Measurements from ENCODE around the gene DDX24.

Gene DDX24

GRCh38 chr14:94043111-94043755 is 37.8 kb downstream of the DDX24 start:
- no peak for TF ChIP-seq ZBTB7A (IDR thresholded peaks at IDR 0.05; ENCODE audit: low read depth)
- TF ChIP-seq TEAD4 (IDR thresholded peaks at IDR 0.05): no peak
- TF ChIP-seq FOXM1 (IDR thresholded peaks at IDR 0.05; ENCODE audit: borderline replicate concordance, low read depth): no peak

GRCh38 chr14:94042433-94043091 is 38.4 kb downstream of the DDX24 start:
- no peak for TF ChIP-seq REST (IDR thresholded peaks at IDR 0.05; ENCODE audit: low read depth)
- TF ChIP-seq EGR1 (IDR thresholded peaks at IDR 0.05): no peak
- TF ChIP-seq EP300 (IDR thresholded peaks at IDR 0.05; ENCODE audit: borderline replicate concordance): no peak
- no peak for TF ChIP-seq ZBTB7A (IDR thresholded peaks at IDR 0.05; ENCODE audit: low read depth)
- TF ChIP-seq TCF12 (IDR thresholded peaks at IDR 0.05; ENCODE audit: low read depth): no peak
- no peak for TF ChIP-seq FOXM1 (IDR thresholded peaks at IDR 0.05; ENCODE audit: borderline replicate concordance, low read depth)
- no peak for TF ChIP-seq CEBPB (IDR thresholded peaks at IDR 0.05)
- no peak for TF ChIP-seq TAF1 (IDR thresholded peaks at IDR 0.05; ENCODE audit: low read depth)
- TF ChIP-seq NFIC (IDR thresholded peaks at IDR 0.05): no peak
- TF ChIP-seq RAD21 (IDR thresholded peaks at IDR 0.05; ENCODE audit: low read depth): no peak
- no peak for TF ChIP-seq MAX (IDR thresholded peaks at IDR 0.05)

- TF ChIP-seq FOXM1 (IDR thresholded peaks at IDR 0.05; ENCODE audit: borderline replicate concordance, low read depth): no peak
- no peak for TF ChIP-seq EP300 (IDR thresholded peaks at IDR 0.05; ENCODE audit: borderline replicate concordance)
- no peak for TF ChIP-seq CEBPB (IDR thresholded peaks at IDR 0.05)
- no peak for TF ChIP-seq NFIC (IDR thresholded peaks at IDR 0.05)
- TF ChIP-seq TAF1 (IDR thresholded peaks at IDR 0.05; ENCODE audit: low read depth): no peak
Observed at GRCh38 chr14:94041551-94042346, 39.3 kb downstream of the DDX24 start.

GRCh38 chr14:94040796-94041195 is 40.2 kb downstream of the DDX24 start:
- no peak for TF ChIP-seq USF1 (IDR thresholded peaks at IDR 0.05)
- TF ChIP-seq FOXM1 (IDR thresholded peaks at IDR 0.05; ENCODE audit: borderline replicate concordance, low read depth): no peak
- TF ChIP-seq EP300 (IDR thresholded peaks at IDR 0.05; ENCODE audit: borderline replicate concordance): no peak
- no peak for TF ChIP-seq RAD21 (IDR thresholded peaks at IDR 0.05; ENCODE audit: low read depth)
- no peak for TF ChIP-seq TEAD4 (IDR thresholded peaks at IDR 0.05)
- TF ChIP-seq TCF12 (IDR thresholded peaks at IDR 0.05; ENCODE audit: low read depth): no peak
- TF ChIP-seq CREB1 (IDR thresholded peaks at IDR 0.05; ENCODE audit: low read depth): no peak
- TF ChIP-seq REST (IDR thresholded peaks at IDR 0.05; ENCODE audit: low read depth): no peak
- TF ChIP-seq TAF1 (IDR thresholded peaks at IDR 0.05; ENCODE audit: low read depth): no peak
- no peak for TF ChIP-seq CEBPB (IDR thresholded peaks at IDR 0.05)
- TF ChIP-seq MAX (IDR thresholded peaks at IDR 0.05): no peak

GRCh38 chr14:94040247-94040646 is 40.8 kb downstream of the DDX24 start:
- no peak for TF ChIP-seq TAF1 (IDR thresholded peaks at IDR 0.05; ENCODE audit: low read depth)
- TF ChIP-seq RAD21 (IDR thresholded peaks at IDR 0.05; ENCODE audit: low read depth): no peak
- no peak for TF ChIP-seq FOXM1 (IDR thresholded peaks at IDR 0.05; ENCODE audit: borderline replicate concordance, low read depth)
- no peak for TF ChIP-seq REST (IDR thresholded peaks at IDR 0.05; ENCODE audit: low read depth)
- no peak for TF ChIP-seq USF1 (IDR thresholded peaks at IDR 0.05)
- no peak for TF ChIP-seq MAX (IDR thresholded peaks at IDR 0.05)
- no peak for TF ChIP-seq TEAD4 (IDR thresholded peaks at IDR 0.05)
- TF ChIP-seq TCF12 (IDR thresholded peaks at IDR 0.05; ENCODE audit: low read depth): no peak
- TF ChIP-seq YY1 (IDR thresholded peaks at IDR 0.05; ENCODE audit: low read depth): no peak
- no peak for TF ChIP-seq CEBPB (IDR thresholded peaks at IDR 0.05)
- TF ChIP-seq ZBTB7A (IDR thresholded peaks at IDR 0.05; ENCODE audit: low read depth): no peak
- no peak for TF ChIP-seq EP300 (IDR thresholded peaks at IDR 0.05; ENCODE audit: borderline replicate concordance)
- no peak for TF ChIP-seq EGR1 (IDR thresholded peaks at IDR 0.05)
- TF ChIP-seq CREB1 (IDR thresholded peaks at IDR 0.05; ENCODE audit: low read depth): no peak

Data from Ishikawa (cell line).